Osteocyte (in vitro differentiated cells): ENCODE results near the gene BCKDHB. TPM values are rescaled to one million over a fixed set of nuclear protein-coding genes. Genes with fewer than 3 reads are reported as not detected.

Experiments used
- DNase-seq: peaks from one replicate; pipeline ENCODE4 v3.0.0; 2021; ENCODE audit warnings: mixed read lengths; ENCODE audit not compliant: unreplicated experiment; ENCODE audit errors: extremely low spot score
- H3K27ac Mint-ChIP-seq: one replicate; pipeline ENCODE4 v1.8.0; 2021; ENCODE audit warnings: mild to moderate bottlenecking, mixed read lengths; ENCODE audit not compliant: unreplicated experiment
- H3K27me3 Mint-ChIP-seq: one replicate; pipeline ENCODE4 v1.8.0; 2021; ENCODE audit warnings: mixed read lengths; ENCODE audit not compliant: unreplicated experiment
- H3K36me3 Mint-ChIP-seq: one replicate; pipeline ENCODE4 v1.8.0; 2021; ENCODE audit warnings: mixed read lengths; ENCODE audit not compliant: unreplicated experiment
- H3K4me1 Mint-ChIP-seq: one replicate; pipeline ENCODE4 v1.8.0; 2021; ENCODE audit warnings: mixed read lengths; ENCODE audit not compliant: unreplicated experiment
- H3K4me3 Mint-ChIP-seq: one replicate; pipeline ENCODE4 v1.8.0; 2021; ENCODE audit warnings: mild to moderate bottlenecking, moderate library complexity, mixed read lengths; ENCODE audit not compliant: unreplicated experiment
- H3K9me3 Mint-ChIP-seq: one replicate; pipeline ENCODE4 v1.8.0; 2021; ENCODE audit warnings: mixed read lengths; ENCODE audit not compliant: unreplicated experiment
- CTCF ChIP-seq: fragments of 200-600 bp; sonication (generic); IDR thresholded peaks from 2 replicates; pipeline ENCODE4 v1.5.0; 2021; ENCODE audit warnings: antibody characterized with exemption, mild to moderate bottlenecking, moderate library complexity
- total RNA-seq: library from RNA; stranded (reverse); gene quantifications from 2 replicates; pipeline ENCODE4 v1.2.1, GENCODE V29; 2021

The BCKDHB gene
- total RNA-seq, 1 donor from 2014 or later: 20.4 TPM

- Mint-ChIP-seq H3K36me3 (peaks cover 5% of the 10 kb centered on the region), H3K4me1 (peaks cover 4% of the 10 kb centered on the region), H3K4me3 (no peak overlapping the region), H3K27ac (no peak overlapping the region), H3K27me3 (no peaks in the 10 kb centered on the region), H3K9me3 (no peaks in the 10 kb centered on the region)
- no peak for DNase-seq
- TF ChIP-seq CTCF: no peak
Observed at GRCh38 chr6:80215063-80215462, 108.6 kb downstream of the BCKDHB start.

GRCh38 chr6:80217794-80218193 is 111.3 kb downstream of the BCKDHB start:
- no peak overlapping the region for H3K4me3 Mint-ChIP-seq
- no peaks in the 10 kb centered on the region for H3K9me3 Mint-ChIP-seq
- no peak for DNase-seq
- TF ChIP-seq CTCF: no peak
- H3K4me1 Mint-ChIP-seq: no peaks in the 10 kb centered on the region
- H3K36me3 Mint-ChIP-seq: peaks cover 7% of the 10 kb centered on the region
- H3K27me3 Mint-ChIP-seq: no peaks in the 10 kb centered on the region
- no peak overlapping the region for H3K27ac Mint-ChIP-seq

GRCh38 chr6:80223743-80224212 is 117.3 kb downstream of the BCKDHB start:
- H3K36me3 Mint-ChIP-seq: peaks cover 14% of the 10 kb centered on the region
- H3K4me3 Mint-ChIP-seq: no peak overlapping the region
- no peaks in the 10 kb centered on the region for H3K27me3 Mint-ChIP-seq
- TF ChIP-seq CTCF: no peak
- H3K9me3 Mint-ChIP-seq: no peaks in the 10 kb centered on the region
- DNase-seq: no peak
- no peak overlapping the region for H3K27ac Mint-ChIP-seq
- H3K4me1 Mint-ChIP-seq: peaks cover 12% of the 10 kb centered on the region

- Mint-ChIP-seq H3K4me1 (peaks cover 12% of the 10 kb centered on the region), H3K27me3 (no peaks in the 10 kb centered on the region), H3K36me3 (peaks cover 8% of the 10 kb centered on the region), H3K9me3 (no peaks in the 10 kb centered on the region), H3K4me3 (no peak overlapping the region), H3K27ac (no peak overlapping the region)
- TF ChIP-seq CTCF: no peak
- no peak for DNase-seq
Observed at GRCh38 chr6:80226151-80226550, 119.7 kb downstream of the BCKDHB start.

GRCh38 chr6:80226699-80227098 is 120.2 kb downstream of the BCKDHB start:
- Mint-ChIP-seq H3K27me3 (no peaks in the 10 kb centered on the region), H3K36me3 (peaks cover 7% of the 10 kb centered on the region), H3K4me3 (no peak overlapping the region), H3K9me3 (no peaks in the 10 kb centered on the region), H3K27ac (no peak overlapping the region), H3K4me1 (peaks cover 12% of the 10 kb centered on the region)
- no peak for TF ChIP-seq CTCF
- no peak for DNase-seq
